Measurements from ENCODE around the gene CCDC88A. TPM values are rescaled to one million over a fixed set of nuclear protein-coding genes. Genes with fewer than 3 reads are reported as not detected.
"Not testable (repeated sequence)": the region's sequence is repeated elsewhere in the genome, so short reads cannot be mapped to it uniquely, and the experiment has no call there.

CCDC88A gene
- total RNA-seq, 1 experiment from 2014 or later, result 11.8 TPM

DNA sequence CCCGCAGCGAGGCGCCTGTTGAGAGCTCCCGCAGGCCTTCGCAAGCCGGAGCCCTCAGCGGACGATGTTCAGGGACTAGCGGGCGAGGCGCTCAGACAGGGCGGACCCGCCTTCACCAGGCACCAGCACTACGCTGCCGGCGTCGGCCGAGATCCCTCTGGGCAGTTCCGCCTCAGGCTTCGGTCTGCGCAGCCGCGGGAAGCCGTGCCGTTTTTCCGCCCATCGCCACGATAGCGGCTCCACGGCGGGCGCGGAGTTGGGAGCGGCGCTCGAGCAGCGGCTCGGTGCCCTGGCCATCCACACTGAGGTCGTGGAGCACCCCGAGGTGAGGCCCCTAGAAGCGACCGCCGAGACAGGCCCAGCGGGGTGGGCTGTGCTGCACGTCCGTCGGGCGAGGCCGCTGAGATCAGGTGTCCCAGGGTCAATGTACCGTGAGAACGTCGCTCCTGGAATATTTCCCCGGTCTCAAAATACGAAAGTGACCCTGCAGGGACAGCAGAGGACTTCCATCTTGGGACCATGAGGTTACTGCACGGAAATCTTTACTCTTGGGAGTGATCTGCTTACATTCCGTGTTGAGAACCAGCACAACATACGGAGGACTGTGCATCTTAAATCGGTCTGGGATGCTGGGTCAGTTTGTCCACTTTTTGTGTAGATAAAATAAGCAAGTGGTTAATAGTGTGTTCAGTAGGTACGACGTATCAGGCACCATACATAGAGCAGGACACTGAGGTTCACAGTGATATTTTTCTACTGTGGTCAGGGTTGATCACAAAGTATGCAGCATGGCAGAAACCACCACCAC is 137.3 kb downstream of the CCDC88A start:
- Histone ChIP-seq H3K4me3 (peak overlapping the region; percentile 53), H3K27me3 (no peaks in the 10 kb centered on the region), H3K36me3 (0 out of 2 replicates have a peak, but pooled peaks cover 2% of the 10 kb centered on the region), H3K9me3 (no peaks in the 10 kb centered on the region)
- DNase-seq, result peak; percentile 88

- H3K27me3 ChIP-seq, H3K9me3 ChIP-seq, H3K36me3 ChIP-seq, DNase-seq, H3K4me3 ChIP-seq: not testable (repeated sequence)
Measured at GRCh38 chr2:55280851-55281546, 138.7 kb downstream of the CCDC88A start.

GRCh38 chr2:55279859-55280424 is 139.7 kb downstream of the CCDC88A start:
- not testable (repeated sequence) for H3K36me3 ChIP-seq, H3K4me3 ChIP-seq, H3K27me3 ChIP-seq, DNase-seq, H3K9me3 ChIP-seq

DNA sequence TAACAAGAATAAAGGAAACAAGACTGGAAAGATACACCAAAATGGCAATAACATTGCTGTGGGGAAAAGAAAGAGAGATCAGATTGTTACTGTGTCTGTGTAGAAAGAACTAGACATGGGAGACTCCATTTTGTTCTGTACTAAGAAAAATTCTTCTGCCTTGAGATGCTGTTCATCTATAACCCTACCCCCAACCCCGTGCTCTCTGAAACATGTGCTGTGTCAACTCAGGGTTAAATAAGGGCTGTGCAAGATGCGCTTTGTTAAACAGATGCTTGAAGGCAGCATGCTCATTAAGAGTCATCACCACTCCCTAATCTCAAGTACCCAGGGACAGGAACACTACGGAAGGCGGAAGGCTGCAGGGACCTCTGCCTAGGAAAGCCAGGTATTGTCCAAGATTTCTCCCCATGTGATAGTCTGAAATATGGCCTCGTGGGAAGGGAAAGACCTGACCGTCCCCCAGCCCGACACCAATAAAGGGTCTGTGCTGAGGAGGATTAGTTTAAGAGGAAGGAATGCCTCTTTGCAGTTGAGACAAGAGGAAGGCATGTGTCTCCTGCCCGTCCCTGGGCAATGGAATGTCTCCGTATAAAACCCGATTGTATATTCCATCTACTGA is 140.3 kb downstream of the CCDC88A start:
- H3K4me3 ChIP-seq, DNase-seq, H3K36me3 ChIP-seq, H3K9me3 ChIP-seq, H3K27me3 ChIP-seq: not testable (repeated sequence)

DNA sequence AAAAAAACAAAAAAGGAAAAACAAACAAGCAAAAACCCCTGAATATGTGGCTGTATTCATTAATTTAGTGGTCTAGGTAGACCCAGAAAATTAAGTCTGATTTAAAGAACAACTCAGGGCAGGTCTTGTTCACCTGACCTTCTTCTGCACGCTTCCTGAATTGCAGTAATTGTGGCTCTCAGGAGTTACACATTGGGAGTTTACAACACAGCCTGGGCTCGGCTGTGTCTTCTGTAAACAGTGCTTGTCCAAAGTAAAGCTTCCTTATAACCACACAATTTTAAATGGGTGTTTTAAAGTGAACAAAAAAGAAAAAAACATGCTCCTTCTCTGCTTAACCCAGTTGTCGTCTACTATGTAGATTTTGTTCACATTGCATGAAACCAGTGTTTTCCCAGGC is 142.3 kb downstream of the CCDC88A start:
- no peaks in the 10 kb centered on the region for H3K9me3 ChIP-seq
- no peaks in the 10 kb centered on the region for H3K36me3 ChIP-seq
- H3K27me3 ChIP-seq, result no peaks in the 10 kb centered on the region
- no peak for DNase-seq
- H3K4me3 ChIP-seq, result no peak overlapping the region

- not testable (repeated sequence) for H3K4me3 ChIP-seq, DNase-seq, H3K27me3 ChIP-seq, H3K9me3 ChIP-seq, H3K36me3 ChIP-seq
Measured at GRCh38 chr2:55274346-55274745, 145.3 kb downstream of the CCDC88A start.

DNA sequence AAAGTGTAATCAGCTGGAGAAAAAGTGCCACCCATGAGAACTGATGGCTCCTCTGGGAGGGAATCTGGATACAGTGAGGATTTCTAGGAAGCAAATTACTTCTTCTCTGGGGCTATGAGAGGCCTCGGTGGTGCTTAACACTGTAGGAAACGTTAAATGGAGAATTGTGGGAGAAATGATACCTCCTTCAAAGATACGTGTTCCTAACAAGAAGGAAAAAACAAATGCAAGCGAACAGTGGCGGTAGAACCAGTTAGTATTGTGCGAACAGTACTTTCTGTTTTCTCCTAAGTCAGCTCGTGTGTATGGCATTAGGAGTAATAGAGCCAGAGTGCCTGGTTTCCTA is 150.0 kb downstream of the CCDC88A start:
- DNase-seq, result no peak
- H3K27me3 ChIP-seq, result no peaks in the 10 kb centered on the region
- H3K36me3 ChIP-seq, result peaks cover 14% of the 10 kb centered on the region
- H3K9me3 ChIP-seq, result no peaks in the 10 kb centered on the region
- H3K4me3 ChIP-seq, result peak overlapping the region; percentile 93

GRCh38 chr2:55268907-55269644 is 150.6 kb downstream of the CCDC88A start, which contains the start of gene MTIF2:
TSS of gene MTIF2 (minus strand) at chr2:55269231. CDS start at chr2:55263858, 5,373 bp downstream.
- H3K4me3 ChIP-seq, result peak within 1 kb of the TSS; percentile 93
- no peaks in the 10 kb centered on the region for H3K27me3 ChIP-seq

DNA sequence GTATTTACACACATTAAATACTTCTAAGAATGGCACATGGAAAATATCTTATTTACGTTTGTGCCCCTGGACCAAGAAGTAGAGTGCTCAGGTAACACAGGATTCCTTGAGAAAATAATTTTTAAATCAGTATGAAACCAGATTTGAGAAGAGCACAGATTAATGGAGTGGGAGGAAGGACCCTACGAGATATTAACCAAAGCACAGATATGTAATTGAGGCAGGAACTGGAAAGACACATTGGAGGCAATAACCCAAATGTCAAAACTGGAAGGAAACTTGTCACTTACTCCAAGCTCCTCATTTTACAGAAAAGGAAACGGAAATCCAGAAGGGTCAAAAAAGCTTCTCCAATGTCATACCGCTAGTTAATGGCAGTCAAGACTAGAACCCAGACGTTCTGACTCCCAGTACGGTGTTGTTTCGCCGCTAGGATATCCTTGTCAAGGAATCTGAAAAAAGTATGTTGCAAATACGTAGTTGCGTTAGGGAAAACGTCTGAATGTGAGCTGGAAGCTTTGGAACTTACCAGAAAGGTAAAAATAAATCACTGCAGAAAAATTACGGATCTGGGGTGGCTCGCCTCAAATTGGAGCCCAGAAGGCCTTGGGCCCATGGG is 151.3 kb downstream of the CCDC88A start:
- peaks cover 19% of the 10 kb centered on the region for H3K36me3 ChIP-seq
- DNase-seq, result no peak
- no peaks in the 10 kb centered on the region for H3K27me3 ChIP-seq

More at GRCh38 chr2:55268907-55269644, 150.6 kb downstream of the CCDC88A start, which contains the start of gene MTIF2:
- Histone ChIP-seq H3K36me3 (peaks cover 17% of the 10 kb centered on the region), H3K9me3 (no peaks in the 10 kb centered on the region)
- DNase-seq, result peak; percentile 97

DNA sequence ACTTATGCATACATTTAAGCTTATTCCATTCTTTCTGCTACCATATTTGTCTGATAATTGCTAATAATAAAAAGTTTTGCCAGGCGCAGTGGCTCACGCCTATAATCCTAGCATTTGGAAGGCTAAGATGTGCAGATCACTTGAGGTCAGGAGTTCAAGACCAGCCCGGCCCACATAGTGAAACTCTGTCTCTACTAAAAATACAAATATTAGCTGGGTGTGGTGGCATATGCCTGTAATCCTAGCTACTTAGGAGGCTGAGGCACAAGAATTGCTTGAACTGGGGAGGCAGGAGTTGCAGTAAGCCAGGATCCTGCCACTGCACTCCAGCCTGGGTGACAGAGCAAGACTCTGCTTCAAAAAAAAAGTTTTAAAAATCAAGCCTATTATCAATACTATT is 160.1 kb downstream of the CCDC88A start:
- peaks cover 34% of the 10 kb centered on the region for H3K36me3 ChIP-seq
- H3K9me3 ChIP-seq, H3K27me3 ChIP-seq, DNase-seq, H3K4me3 ChIP-seq: not testable (repeated sequence)

More for the DNA sequence above, 151.3 kb downstream of the CCDC88A start:
- peak overlapping the region; percentile 93 for H3K4me3 ChIP-seq
- no peaks in the 10 kb centered on the region for H3K9me3 ChIP-seq

DNA sequence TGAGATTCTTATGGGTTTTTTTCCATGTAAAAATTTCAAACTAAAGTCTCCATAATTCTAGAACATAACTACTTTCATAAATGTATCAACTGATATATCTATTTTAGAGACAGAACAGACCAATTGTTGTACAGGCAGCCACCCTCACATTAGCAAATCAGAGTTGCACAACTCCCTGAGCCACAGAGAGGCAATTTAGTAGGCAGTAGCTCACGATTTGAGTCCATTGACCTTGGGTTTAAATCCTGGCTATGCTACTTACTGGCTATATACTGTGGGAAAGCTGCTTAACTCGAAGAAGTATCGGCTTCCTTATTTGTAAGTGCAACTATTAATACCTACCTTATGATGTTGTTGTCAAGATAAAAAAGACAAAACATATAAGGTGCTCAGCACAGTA is 166.8 kb downstream of the CCDC88A start:
- Histone ChIP-seq H3K27me3 (no peaks in the 10 kb centered on the region), H3K4me3 (no peak overlapping the region), H3K36me3 (peaks cover 28% of the 10 kb centered on the region), H3K9me3 (no peaks in the 10 kb centered on the region)
- no peak for DNase-seq

DNA sequence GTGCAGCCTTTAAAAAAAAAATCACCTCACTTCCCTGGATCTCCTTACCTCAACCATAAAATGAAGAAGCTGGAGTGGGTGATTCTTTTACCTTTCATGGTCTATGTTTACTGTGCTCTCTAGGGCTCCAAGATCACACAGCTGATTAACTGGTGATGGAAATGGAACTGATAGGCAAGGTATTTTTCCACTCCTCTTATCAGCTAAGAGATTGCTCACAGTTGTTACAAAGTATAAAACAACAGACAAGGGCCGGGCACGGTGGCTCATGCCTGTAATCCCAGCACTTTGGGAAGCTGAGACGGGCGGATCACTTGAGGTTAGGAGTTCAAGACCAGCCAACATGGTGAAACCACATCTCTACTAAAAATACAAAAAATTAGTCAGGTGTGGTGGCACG is 172.6 kb downstream of the CCDC88A start:
- Histone ChIP-seq H3K4me3 (no peak overlapping the region), H3K9me3 (no peaks in the 10 kb centered on the region), H3K27me3 (no peaks in the 10 kb centered on the region), H3K36me3 (peaks cover 46% of the 10 kb centered on the region)
- no peak for DNase-seq

GRCh38 chr2:55245411-55245810 is 174.2 kb downstream of the CCDC88A start:
- Histone ChIP-seq H3K36me3 (peaks cover 47% of the 10 kb centered on the region), H3K9me3 (no peaks in the 10 kb centered on the region), H3K4me3 (no peak overlapping the region), H3K27me3 (no peaks in the 10 kb centered on the region)
- no peak for DNase-seq

- DNase-seq, result no peak
- Histone ChIP-seq H3K4me3 (no peak overlapping the region), H3K27me3 (no peaks in the 10 kb centered on the region), H3K9me3 (no peaks in the 10 kb centered on the region), H3K36me3 (peaks cover 50% of the 10 kb centered on the region)
Measured at GRCh38 chr2:55242617-55243016, 177.0 kb downstream of the CCDC88A start.

DNA sequence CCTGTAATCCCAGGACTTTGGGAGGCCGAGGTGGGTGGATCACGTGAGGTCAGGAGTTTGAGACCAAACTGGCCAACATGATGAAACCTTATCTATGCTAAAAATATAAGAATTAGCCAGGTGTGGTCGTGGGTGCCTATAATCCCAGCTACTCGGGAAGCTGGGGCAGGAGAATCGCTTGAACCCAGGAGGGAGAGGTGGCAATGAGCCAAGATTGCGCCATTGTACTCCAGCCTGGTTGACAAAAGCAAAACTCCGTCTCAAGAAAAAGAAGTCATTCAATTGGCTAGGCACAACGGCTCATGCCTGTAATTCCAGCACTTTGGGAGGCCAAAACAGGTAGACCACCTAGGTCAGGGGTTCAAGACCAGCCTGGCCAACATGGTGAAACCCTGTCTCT is 178.1 kb downstream of the CCDC88A start:
- not testable (repeated sequence) for H3K27me3 ChIP-seq, DNase-seq, H3K4me3 ChIP-seq, H3K9me3 ChIP-seq
- H3K36me3 ChIP-seq, result peaks cover 54% of the 10 kb centered on the region

DNA sequence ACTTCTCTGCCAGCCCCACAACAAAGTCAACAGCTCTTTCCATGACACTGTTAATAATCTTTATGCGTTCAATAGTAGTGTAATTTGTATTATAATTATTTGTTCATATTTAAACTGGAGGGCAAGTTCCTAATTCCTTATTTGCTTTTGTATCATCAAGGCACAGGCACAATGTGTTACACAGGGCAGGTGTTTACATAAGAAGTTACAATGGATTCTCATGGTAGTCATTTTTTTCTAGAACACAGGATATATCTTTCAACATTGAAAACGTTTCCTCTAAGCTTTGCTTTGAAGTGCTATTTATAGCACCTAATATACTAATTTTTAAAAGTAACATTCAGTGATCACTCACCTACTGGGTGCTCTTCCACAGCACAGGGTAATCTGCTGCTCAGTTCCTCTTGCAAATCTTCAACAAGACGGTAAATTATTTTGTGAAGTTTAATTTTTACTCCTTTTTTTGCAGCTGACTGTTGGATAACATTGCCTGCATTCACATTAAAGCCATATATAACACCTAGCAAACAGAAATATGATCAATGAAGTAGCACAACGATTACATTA is 179.9 kb downstream of the CCDC88A start:
- no peak for DNase-seq
- Histone ChIP-seq H3K9me3 (no peaks in the 10 kb centered on the region), H3K27me3 (no peaks in the 10 kb centered on the region), H3K36me3 (peaks cover 54% of the 10 kb centered on the region), H3K4me3 (no peak overlapping the region)

Measured in MG63 (cell line).